ENCODE results near the gene NHSL2.

NHSL2 gene

DNA sequence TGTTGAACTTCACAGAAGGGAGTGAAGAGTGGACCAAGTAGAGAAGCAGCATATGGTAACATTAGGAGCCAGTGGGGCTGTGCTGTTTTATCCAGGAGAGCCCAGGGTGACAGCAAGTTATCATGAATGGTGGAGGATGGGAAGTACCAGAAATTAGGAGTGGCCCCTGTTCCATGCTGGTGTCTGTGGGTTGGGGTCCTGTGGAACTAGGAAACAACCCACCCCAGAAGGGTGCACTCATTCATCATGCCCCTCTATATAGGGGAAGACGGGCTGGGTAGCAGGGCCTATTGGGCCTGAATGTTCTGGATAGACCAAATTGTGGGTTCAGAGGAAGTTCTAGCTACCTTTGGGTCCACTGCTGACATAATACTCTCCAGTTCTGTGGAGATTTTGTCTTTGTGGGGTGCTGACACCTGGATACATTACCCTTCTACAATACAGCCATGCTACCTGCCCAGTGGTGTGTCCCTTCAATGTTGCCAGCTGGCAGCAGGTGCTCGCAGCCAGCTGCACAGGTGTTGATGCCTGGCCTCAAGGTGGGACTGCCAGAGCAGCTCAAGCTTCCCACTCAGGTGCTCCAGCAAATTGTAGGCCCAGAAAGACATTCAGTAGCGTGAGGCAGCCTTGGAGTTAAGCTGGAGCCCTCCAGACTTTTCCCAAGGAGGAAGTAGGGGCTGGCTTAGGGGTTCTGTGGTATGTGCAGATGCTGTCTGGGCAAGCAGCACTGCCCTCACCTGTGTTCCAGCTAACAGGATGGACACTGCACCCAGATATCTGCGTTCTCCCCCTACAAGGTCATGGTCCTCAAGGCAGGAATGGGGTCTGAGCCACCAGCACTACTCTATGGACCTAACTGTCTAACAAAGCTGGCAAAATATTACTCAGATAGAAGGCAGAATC lies 106.5 kb downstream of the NHSL2 start:
- no peak for DNase-seq (ENCODE audit: extremely low read depth in 1 of 2, low read depth in 1 of 2)

DNA sequence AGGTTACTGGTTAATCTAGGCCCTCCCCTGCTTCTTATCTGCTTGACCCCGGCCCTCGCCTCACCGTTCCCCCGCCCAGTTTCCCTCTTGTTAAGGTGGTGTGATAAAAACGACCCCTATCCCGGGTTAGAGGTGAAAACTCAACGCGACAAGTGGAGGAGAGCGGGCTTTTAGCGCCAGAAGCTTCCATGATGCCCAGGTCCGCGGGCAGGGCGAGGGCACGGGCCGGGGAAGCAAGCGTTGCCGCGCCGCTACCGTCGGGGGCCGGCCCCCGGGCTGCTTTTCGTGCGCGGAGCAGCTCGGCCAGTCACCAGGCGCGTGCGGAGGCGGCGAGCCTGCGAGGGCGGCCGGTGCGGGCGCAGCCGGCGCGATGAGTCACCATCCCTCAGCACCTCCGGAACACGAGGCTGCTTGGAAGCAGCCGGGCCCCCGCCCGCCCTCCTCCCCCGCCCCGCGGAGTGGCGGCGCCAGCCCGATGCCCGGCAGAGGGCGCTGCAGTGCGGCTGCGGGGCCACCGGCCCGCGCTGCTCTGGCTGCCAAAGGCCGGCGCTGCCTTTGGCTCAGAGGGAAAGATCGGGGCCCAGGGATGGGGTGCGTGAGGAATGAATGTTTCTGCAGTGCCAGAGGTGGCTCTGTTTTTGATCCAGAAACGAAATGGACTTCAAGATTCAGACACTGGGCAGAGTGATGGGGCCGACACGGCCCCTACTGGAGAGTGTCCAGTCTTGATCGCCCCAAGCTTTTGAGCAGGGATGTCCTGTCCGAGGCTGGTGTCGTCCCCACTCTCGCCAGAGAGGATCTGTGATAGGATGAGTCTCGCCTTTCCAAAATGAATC lies 107.8 kb downstream of the NHSL2 start:
- DNase-seq (ENCODE audit: extremely low read depth in 1 of 2, low read depth in 1 of 2), result peak; percentile 44 to 71

DNA sequence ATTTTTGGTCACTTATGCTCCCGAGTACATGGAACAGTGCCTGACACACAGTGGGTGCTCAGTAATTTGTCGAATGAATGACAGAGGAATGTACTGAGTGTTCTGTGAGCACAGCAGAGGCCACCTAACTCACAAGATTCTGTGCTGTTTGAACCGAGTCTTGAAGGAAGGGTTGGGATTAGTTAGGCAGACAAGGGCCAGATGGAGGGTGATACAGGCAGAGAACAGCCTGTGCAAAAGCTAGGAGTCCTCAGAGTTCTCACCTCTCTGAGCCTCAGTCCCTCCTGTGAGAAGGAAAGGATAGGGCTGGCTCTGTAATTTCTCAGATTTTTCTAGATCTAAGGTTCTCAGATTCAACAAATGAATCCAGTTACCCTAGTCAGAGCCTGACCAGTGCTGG lies 108.8 kb downstream of the NHSL2 start:
- DNase-seq (ENCODE audit: extremely low read depth in 1 of 2, low read depth in 1 of 2), result no peak

- DNase-seq (ENCODE audit: extremely low read depth in 1 of 2, low read depth in 1 of 2), result no peak
These were observed 109.6 kb downstream of the NHSL2 start for GRCh38 chrX:72020204-72020603.

DNA sequence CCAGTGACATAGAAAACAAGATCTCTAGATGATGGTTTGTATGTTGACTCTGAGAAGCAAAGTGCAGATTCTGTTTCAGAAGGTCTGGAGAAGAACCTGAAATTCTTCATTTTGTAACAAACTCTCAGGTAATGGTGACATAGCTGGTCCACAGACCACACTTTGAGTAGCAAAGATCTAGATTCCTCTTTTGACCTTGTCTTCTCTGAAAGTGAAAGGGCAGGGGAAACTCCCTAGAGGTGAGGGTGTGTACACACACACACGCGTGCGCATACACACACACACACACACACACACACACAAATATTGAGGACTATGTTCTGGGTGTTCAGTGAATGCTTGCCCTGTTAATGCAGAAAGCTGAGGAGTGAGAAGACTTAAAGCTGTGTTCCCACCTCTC lies 110.1 kb downstream of the NHSL2 start:
- no peak for DNase-seq (ENCODE audit: extremely low read depth in 1 of 2, low read depth in 1 of 2)

DNA sequence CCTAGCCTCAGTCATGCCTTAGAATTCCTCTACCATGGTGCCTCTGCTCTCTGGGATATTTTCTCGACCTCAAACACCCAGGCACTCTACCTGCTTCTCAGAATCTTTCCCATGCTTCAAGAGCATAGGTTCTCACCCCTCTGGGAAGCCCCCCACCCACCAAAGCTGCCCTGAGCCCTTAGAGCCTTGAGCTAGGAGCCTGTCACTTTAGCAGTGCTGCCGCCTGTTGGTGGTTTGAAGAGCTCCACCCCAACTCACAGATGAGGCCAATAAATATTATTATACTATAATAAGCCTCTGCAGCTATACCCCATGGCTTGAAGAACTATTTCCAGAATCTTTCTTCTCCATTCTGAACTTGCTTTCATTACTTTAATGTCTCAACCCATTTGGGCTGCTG lies 111.3 kb downstream of the NHSL2 start:
- no peak for DNase-seq (ENCODE audit: extremely low read depth in 1 of 2, low read depth in 1 of 2)

- DNase-seq (ENCODE audit: extremely low read depth in 1 of 2, low read depth in 1 of 2), result no peak
These were observed 112.4 kb downstream of the NHSL2 start for GRCh38 chrX:72023071-72023470.

- no peak for DNase-seq (ENCODE audit: extremely low read depth in 1 of 2, low read depth in 1 of 2)
These were observed 114.7 kb downstream of the NHSL2 start for GRCh38 chrX:72025236-72025770.

DNA sequence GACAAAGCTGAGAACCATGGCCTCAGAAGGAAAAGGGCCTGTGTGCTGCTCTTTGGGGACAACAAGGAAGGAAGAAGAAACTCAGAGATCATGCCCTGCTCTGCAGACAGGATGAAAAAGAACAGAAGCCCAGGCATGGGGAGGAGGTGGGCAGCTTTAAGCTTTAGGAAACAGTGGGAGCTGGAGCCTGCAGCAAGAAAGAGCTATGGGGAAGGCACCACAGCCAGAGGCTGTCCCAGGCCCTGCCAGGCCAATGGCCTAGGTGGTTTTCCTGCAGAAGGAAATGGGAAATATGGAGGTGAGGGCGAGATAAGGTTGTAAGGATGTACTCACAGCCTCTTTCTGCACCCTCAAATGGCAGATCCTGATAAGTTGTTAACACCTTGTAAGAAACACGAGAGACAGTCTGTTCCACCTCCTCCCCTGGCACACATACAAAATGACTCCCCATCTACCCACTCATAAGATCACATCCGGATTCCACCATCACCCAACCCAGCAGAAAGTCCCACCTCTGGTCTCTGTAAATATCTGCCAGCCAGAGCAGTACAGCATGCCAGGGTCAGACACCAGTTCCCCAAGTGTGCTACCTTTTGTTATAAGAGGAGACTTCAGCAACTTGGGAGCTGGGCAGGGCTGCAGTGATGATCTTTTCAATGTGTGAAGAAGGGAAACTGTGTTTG lies 115.8 kb downstream of the NHSL2 start:
- DNase-seq (ENCODE audit: extremely low read depth in 1 of 2, low read depth in 1 of 2), result no peak

DNA sequence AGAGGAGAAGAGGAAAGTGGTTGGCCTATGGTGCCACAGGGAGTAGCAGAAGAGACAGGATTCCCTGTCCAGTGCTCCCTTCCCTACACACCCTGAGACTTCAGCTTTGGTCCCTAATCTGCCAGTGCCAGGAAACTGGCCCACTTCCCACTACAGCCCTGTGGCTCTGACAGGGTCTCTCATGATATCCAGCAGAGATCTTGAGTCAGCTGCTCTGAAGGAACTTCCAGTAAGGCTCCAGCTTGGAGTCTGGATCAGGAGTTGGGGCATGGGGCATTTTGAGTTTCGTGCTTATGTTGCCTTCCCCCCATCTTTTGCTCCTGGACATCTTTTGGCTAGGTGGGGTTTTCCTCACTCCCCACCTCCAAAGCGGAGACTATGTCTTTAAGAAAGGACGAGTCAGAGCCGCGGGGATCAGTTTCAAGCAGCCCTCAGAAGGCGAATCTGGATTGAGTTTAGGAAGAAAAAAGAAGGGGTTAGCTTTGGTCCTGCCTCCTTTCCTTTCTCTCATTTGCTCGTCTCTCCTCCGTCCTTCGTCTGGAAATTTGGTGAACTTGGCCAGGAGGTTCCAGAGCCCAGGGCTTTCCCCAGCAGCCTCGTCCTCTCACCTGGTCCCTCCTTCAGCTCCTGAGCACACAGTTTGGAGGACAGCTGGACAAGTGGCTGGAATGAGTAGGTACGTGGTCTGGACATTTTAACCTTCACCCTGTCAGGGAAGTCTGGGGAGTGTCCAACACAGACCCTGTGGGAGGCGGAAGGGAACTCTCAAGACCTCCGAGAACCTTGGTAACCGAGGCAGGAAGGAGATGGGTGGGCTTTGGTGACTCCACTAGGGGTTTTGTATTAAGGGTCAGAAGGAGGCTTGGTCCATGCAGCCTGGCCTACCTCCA lies 116.6 kb downstream of the NHSL2 start:
- no peak for DNase-seq (ENCODE audit: extremely low read depth in 1 of 2, low read depth in 1 of 2)

- DNase-seq (ENCODE audit: extremely low read depth in 1 of 2, low read depth in 1 of 2), result no peak
These were observed 117.3 kb downstream of the NHSL2 start for GRCh38 chrX:72027914-72028307.

- no peak for DNase-seq (ENCODE audit: extremely low read depth in 1 of 2, low read depth in 1 of 2)
These were observed 118.2 kb downstream of the NHSL2 start for GRCh38 chrX:72028701-72029470.

GRCh38 chrX:72029483-72030411 lies 119.1 kb downstream of the NHSL2 start:
- no peak for DNase-seq (ENCODE audit: extremely low read depth in 1 of 2, low read depth in 1 of 2)

DNA sequence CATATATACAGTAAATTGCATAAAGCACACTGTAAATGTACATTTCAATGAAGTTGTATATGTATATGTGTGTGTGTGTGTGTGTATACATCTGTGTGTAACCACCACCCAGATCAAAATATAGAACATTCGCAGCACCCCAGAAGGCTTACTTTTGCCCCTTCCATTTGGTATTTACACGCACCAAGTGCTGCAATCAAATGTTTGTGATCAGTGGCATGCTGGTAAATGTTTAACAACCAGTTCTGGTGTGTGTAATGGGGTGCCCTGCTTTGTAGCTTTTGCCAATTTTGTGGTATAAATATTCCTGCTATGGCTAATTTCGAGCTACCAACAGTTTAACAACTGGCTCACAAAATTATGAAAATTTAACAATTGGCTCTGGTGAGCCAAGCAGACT lies 119.8 kb downstream of the NHSL2 start:
- no peak for DNase-seq (ENCODE audit: extremely low read depth in 1 of 2, low read depth in 1 of 2)

DNA sequence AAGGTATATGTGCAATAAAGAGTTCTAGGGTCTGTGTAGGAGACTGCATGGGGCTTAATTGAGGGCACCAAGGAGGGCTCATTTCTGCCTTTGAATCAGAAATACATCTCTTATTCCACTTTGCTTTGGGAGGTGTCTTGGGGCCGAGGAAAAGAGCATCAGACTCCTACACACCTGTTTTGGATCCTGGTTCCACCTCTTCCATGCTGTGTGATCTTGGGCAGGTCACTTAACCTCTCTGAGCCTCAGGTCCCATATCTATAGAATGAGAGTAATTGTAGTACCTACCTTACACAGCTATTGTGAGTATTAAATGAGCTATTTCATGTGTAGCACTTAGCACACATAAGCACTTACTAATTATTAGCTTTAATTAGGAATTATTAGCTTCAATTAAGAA lies 120.5 kb downstream of the NHSL2 start:
- DNase-seq (ENCODE audit: extremely low read depth in 1 of 2, low read depth in 1 of 2), result no peak

DNA sequence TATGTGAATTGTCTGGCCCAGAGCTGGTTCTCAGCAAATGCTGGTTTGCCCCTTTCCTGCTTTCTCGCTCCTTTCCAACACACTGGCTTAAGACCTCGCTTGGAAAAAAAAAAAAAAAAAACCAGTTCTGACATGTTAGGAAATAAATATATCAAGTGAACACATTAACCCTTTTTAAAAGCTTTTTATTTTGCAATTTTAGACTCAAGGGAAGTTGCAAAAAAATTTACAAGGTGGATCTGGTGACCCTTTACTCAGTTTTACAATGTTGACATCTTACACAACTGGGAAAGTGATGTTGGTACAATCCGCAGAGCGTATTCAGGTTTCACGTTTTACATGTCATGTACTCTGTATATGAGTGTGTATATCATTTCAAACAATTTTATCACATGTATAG lies 121.0 kb downstream of the NHSL2 start:
- DNase-seq (ENCODE audit: extremely low read depth in 1 of 2, low read depth in 1 of 2), result no peak

GRCh38 chrX:72037601-72038000 lies 127.0 kb downstream of the NHSL2 start:
- no peak for DNase-seq (ENCODE audit: extremely low read depth in 1 of 2, low read depth in 1 of 2)

DNA sequence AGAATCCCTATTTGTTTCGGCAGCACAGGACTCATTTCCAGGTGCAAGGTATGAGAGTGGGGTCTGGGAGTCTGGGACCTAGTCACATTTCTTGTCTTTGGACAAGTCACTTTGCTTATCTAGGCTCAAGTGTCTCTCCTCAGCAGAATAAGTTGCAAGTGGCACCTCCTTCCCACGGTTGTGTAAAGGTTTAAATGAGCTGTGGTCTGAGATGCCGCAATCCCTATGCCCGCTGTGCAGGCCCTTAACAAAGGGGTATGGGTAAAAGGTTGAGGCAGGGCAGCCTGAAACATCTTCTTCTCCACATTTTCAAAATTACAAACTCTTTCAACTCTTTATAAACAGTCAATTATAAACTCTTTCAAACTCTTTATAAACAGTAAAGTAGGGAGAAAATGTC lies 127.4 kb downstream of the NHSL2 start:
- DNase-seq (ENCODE audit: extremely low read depth in 1 of 2, low read depth in 1 of 2), result no peak

Data from activated CD8-positive, alpha-beta memory T cell treated with anti-CD3 and anti-CD28 coated beads for 1 hour (primary cell).